Skeletal muscle tissue (tissue), 4 donors: ENCODE data around the gene CDYL2. TPM values are rescaled to one million over a fixed set of nuclear protein-coding genes. Genes with fewer than 3 reads are reported as not detected.

Experiments used
- H3K27ac ChIP-seq: one replicate; pipeline ENCODE4 v1.7.0; 2013; ENCODE audit warnings: mild to moderate bottlenecking, low read depth, low read length, inconsistent platforms
- H3K27me3 ChIP-seq, 3 donors: one replicate each; pipeline ENCODE4 v1.7.0; 2013; ENCODE audit warnings: low read length in 3 of 3; ENCODE audit not compliant: control insufficient read depth in 3 of 3, insufficient read depth in 3 of 3
- H3K36me3 ChIP-seq, 3 donors: one replicate each; pipeline ENCODE4 v1.7.0; 2013; ENCODE audit warnings: low read length in 3 of 3; ENCODE audit not compliant: control insufficient read depth in 3 of 3, insufficient read depth in 3 of 3
- H3K4me1 ChIP-seq, 3 donors: one replicate each; pipeline ENCODE4 v1.7.0; 2013; ENCODE audit warnings: low read length in 3 of 3, mild to moderate bottlenecking in 3 of 3; ENCODE audit not compliant: control insufficient read depth in 3 of 3, insufficient read depth in 3 of 3
- H3K4me3 ChIP-seq, 3 donors: one replicate each; pipeline ENCODE4 v1.7.0; 2013; ENCODE audit warnings: low read length in 3 of 3
- H3K9ac ChIP-seq, 3 donors: one replicate each; pipeline ENCODE4 v1.7.0; 2013; ENCODE audit warnings: low read length in 3 of 3, mild to moderate bottlenecking in 3 of 3, moderate library complexity in 2 of 3, low read depth in 1 of 3
- H3K9me3 ChIP-seq, 3 donors: one replicate each; pipeline ENCODE4 v1.7.0; 2013; ENCODE audit warnings: low read length in 3 of 3; ENCODE audit not compliant: control insufficient read depth in 3 of 3
- total RNA-seq: library from RNA; depleted of rRNA; stranded (reverse); fragments of >200 nt; gene quantifications from one replicate; pipeline ENCODE4 v1.2.3, GENCODE V29; 2014
- donor health status: Osteomylitis.

CDYL2 gene
- total RNA-seq, 1 donor from 2014 or later: 1.6 TPM

DNA sequence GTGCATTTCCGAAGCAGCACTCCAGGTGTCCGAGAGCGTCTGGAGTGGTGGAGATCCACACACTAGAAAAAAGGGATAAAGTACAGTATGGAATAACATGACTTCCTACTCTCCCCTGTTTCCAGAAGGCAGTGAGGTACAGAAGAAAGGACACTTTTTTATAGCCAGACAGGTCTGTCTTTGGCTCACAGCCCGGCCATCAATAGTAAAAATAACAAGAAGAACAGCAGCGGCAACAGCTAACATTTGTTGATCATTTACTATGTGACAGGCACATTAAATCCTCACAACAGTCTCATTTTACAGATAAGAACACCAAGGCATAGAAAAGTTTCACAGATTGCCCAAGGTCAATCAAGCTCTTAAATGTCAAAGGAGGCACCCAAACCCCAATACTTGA, 247.4 kb downstream of the CDYL2 start:
- Histone ChIP-seq H3K4me1 (no peaks in the 10 kb centered on the region), H3K9ac (no peak overlapping the region), H3K4me3 (no peak overlapping the region), H3K9me3 (no peaks in the 10 kb centered on the region), H3K36me3 (no peaks in the 10 kb centered on the region), H3K27ac (no peak overlapping the region), H3K27me3 (peaks cover 0 to 9% (median 6%) of the 10 kb centered on the region in 3 donors)

DNA sequence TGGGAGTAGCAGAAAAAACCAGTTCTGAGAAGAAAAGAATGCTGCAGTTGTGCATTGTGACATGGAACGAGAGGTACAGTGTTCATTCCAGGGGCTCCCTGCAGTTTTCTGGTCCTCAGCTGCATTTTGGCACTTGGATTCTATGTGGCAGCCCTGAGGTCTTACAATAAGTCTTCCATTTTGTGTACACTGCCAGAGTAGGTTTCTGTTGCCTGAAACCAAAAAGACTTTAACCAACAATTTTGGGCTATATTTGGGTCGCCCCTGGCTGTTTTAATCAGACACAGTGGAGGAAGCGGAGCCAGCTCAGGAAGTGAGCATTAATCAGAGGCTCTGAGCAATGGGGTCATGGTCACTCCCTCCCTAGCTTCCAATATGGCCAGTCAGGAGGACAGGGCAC, 247.9 kb downstream of the CDYL2 start:
- no peak overlapping the region for H3K4me3 ChIP-seq
- H3K4me1 ChIP-seq: no peaks in the 10 kb centered on the region
- no peaks in the 10 kb centered on the region for H3K9me3 ChIP-seq
- H3K9ac ChIP-seq: no peak overlapping the region
- H3K27ac ChIP-seq: no peak overlapping the region
- H3K36me3 ChIP-seq: no peaks in the 10 kb centered on the region
- H3K27me3 ChIP-seq: peaks cover 0 to 9% (median 6%) of the 10 kb centered on the region in 3 donors

DNA sequence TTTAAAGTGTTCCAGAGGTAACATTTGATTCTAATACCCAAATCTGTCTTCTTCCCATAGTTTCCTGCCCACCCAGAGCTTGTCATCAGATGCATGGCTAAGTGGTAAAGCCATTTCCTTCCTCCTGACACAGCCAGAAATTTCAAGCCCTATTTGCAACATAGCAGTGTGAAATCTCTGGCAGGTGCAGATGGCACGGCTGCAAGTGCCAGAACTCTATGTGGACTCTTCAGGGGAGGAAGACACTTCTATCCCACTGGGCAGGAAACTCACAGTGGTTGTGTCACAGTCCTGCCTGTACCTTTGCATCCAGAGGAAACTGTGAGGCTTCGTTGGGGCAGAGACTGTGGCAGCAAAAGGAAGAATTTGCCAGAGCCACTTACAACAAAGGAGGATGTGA, 250.4 kb downstream of the CDYL2 start:
- H3K4me3 ChIP-seq: no peak overlapping the region
- no peak overlapping the region for H3K9ac ChIP-seq
- H3K9me3 ChIP-seq: no peaks in the 10 kb centered on the region
- H3K36me3 ChIP-seq: no peaks in the 10 kb centered on the region
- H3K4me1 ChIP-seq: no peaks in the 10 kb centered on the region
- peaks cover 0 to 9% (median 6%) of the 10 kb centered on the region in 3 donors for H3K27me3 ChIP-seq
- no peak overlapping the region for H3K27ac ChIP-seq

GRCh38 chr16:80552277-80552676, 252.1 kb downstream of the CDYL2 start:
- Histone ChIP-seq H3K4me1 (no peaks in the 10 kb centered on the region), H3K36me3 (no peaks in the 10 kb centered on the region)

More at GRCh38 chr16:80552277-80552676, 252.1 kb downstream of the CDYL2 start:
- Histone ChIP-seq H3K4me3 (no peak overlapping the region), H3K27ac (no peak overlapping the region), H3K27me3 (peaks cover 0 to 9% (median 6%) of the 10 kb centered on the region in 3 donors), H3K9ac (no peak overlapping the region), H3K9me3 (no peaks in the 10 kb centered on the region)

Other genes starting within 250 kb of the CDYL2 start
- 24.5 TPM for gene CMC2, start 202.3 kb upstream of the CDYL2 start, total RNA-seq
- gene CENPN, start 202.6 kb upstream of the CDYL2 start, total RNA-seq: 13.0 TPM
- gene ATMIN, start 231.2 kb upstream of the CDYL2 start, total RNA-seq: 19.8 TPM